Spleen (tissue), 11 donors: ENCODE data around the gene OR2AJ1. TPM values are rescaled to one million over a fixed set of nuclear protein-coding genes. Genes with fewer than 3 reads are reported as not detected.
A peak's percentile ranks its signal among the peaks of the same experiment; 100 is the strongest.

ENCODE experiments used
- DNase-seq: peaks from one replicate; pipeline ENCODE4 v3.0.0-alpha.2; 2020
- H3K27ac ChIP-seq, 8 donors: fragments of 200-600 bp; sonication (generic) in 7 of 8; 1 replicate in 4 of 8; 2 replicates in 4 of 8; pipeline versions ENCODE4 v1.5.0 to v1.8.0; 2016 to 2021; ENCODE audit warnings: inconsistent platforms in 4 of 8, mild to moderate bottlenecking in 4 of 8, moderate library complexity in 1 of 8
- H3K27me3 ChIP-seq, 7 donors: fragments of 200-600 bp; sonication (generic) in 6 of 7; replicated peaks in 1 of 7; 1 replicate in 4 of 7; 2 replicates in 3 of 7; pipeline versions ENCODE4 v1.5.0 to v1.8.0; 2016 to 2021; ENCODE audit warnings: inconsistent platforms in 3 of 7, mild to moderate bottlenecking in 1 of 7
- H3K36me3 ChIP-seq, 6 donors: fragments of 200-600 bp; sonication (generic) in 5 of 6; 1 replicate in 4 of 6; 2 replicates in 2 of 6; pipeline versions ENCODE4 v1.5.0 to v1.8.0; 2016 to 2021; ENCODE audit warnings: inconsistent platforms in 2 of 6
- H3K4me1 ChIP-seq, 6 donors: fragments of 200-600 bp; sonication (generic) in 5 of 6; 1 replicate in 3 of 6; 2 replicates in 3 of 6; pipeline versions ENCODE4 v1.5.0 to v1.8.0; 2016 to 2021; ENCODE audit warnings: inconsistent platforms in 3 of 6
- H3K4me3 ChIP-seq, 8 donors: fragments of 200-600 bp; sonication (generic) in 7 of 8; 1 replicate in 4 of 8; 2 replicates in 4 of 8; pipeline versions ENCODE4 v1.5.0 to v1.8.0; 2016 to 2021; ENCODE audit warnings: inconsistent platforms in 4 of 8, mild to moderate bottlenecking in 4 of 8, moderate library complexity in 2 of 8
- H3K9me3 ChIP-seq, 8 donors: fragments of 200-600 bp; sonication (generic) in 7 of 8; 1 replicate in 4 of 8; 2 replicates in 4 of 8; pipeline versions ENCODE4 v1.5.0 to v1.8.0; 2016 to 2021; ENCODE audit warnings: inconsistent platforms in 4 of 8
- POLR2A ChIP-seq, 3 donors: fragments of 450-650 bp; IDR thresholded peaks; one replicate each; pipeline ENCODE4 v1.5.1; 2017; ENCODE audit warnings: antibody characterized with exemption in 3 of 3, mild to moderate bottlenecking in 1 of 3
- POLR2AphosphoS5 ChIP-seq, 3 donors: sonication (generic); formaldehyde crosslinking; IDR thresholded peaks; one replicate each; pipeline ENCODE4 v1.5.1; 2017; ENCODE audit warnings: antibody characterized with exemption in 3 of 3
- WGBS, 5 donors: extraction: QIAGEN DNeasy Blood & Tissue Kit in 3 of 5; methylation state at CpG; one replicate each; pipeline versions ENCODE4 v1.1.5 to v1.1.7; 2013 to 2018; 5-methylcytosine and 5-hydroxymethylcytosine counted together
- intact Hi-C: fragments of 100-400 bp; cut with DNase I; formaldehyde crosslinking; loops from one replicate; pipeline ENCODE4 v1.15.0; 2023; ENCODE audit warnings: low total_unique reads
- polyA plus RNA-seq, 3 donors: library from polyadenylated mRNA; stranded (reverse); fragments of 200-250 nt; gene quantifications; one replicate each; pipeline ENCODE4 v1.2.1, GENCODE V29; 2013
- total RNA-seq, 7 donors: library from RNA; depleted of rRNA in 3 of 7; stranded (reverse); fragments of >200 nt in 3 of 7; fragmentation: NEBNext Ultra II Directional in 4 of 7; extraction: Animal tissue kit (Norgen Biotek cat#: 25700) in 4 of 7; gene quantifications; one replicate each; pipeline versions ENCODE4 v1.1.0 to v1.2.1, GENCODE V29; 2016 to 2021
- TF ChIP-seq, protein P1 (sequence below), 11 experiments: fragments of 200-600 bp in 7 of 11; fragments of 450-650 bp in 4 of 11; sonication (generic) in 4 of 11; IDR thresholded peaks in 8 of 11; conservative IDR thresholded peaks in 3 of 11; 1 replicate in 7 of 11; 2 replicates in 4 of 11; pipeline versions ENCODE4 v1.4.0 to v1.8.0; 2016 to 2021; ENCODE audit warnings: antibody characterized with exemption in 11 of 11, inconsistent platforms in 4 of 11, mild to moderate bottlenecking in 1 of 11
- donor health status: healthy with polysubstance abuse.
- donor health status: DM: no; HTN: no; CAD: no; lungs with moderate emphysema.
- donor health status: DM: no; HTN: no; CAD: no.
- donor health status: Bipolar disorder and iron deficiency.
- donor health status: healthy.
- donor health status: DM: no; HTN: no; CAD: no.
- donor health status: DM: yes; HTN: yes; CAD: no.

The OR2AJ1 gene
- total and polyA plus RNA-seq, 10 donors = 0.03 to 2.1 (median 0.97) TPM; not detected in 3

DNA sequence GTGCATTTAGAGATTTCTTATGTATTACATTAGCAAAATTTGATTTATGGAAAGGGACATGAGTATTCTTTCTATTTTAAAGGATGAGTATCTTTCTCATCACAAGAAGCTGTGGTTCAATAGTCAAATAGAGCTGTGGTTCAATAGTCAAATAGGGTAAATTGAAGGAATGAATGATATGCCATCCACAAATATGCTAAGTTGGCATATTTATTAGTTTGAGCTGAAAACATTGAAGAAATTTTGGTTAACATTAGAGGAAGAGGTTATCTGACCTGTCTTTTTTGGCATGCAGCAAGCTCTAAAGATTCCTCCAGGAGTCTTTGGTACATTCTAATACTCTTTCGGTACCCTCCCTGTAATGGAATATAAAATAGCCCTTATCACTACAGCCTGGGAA lies 28.7 kb downstream of the OR2AJ1 start:
- H3K27ac ChIP-seq = no peak overlapping the region
- intact Hi-C loops = no loop called here
- peaks cover 0 to 10% (median 0%) of the 10 kb centered on the region in 8 donors for H3K9me3 ChIP-seq
- H3K27me3 ChIP-seq = no peaks in the 10 kb centered on the region
- H3K36me3 ChIP-seq = no peaks in the 10 kb centered on the region
- DNase-seq = no peak
- TF ChIP-seq, protein P1, sequence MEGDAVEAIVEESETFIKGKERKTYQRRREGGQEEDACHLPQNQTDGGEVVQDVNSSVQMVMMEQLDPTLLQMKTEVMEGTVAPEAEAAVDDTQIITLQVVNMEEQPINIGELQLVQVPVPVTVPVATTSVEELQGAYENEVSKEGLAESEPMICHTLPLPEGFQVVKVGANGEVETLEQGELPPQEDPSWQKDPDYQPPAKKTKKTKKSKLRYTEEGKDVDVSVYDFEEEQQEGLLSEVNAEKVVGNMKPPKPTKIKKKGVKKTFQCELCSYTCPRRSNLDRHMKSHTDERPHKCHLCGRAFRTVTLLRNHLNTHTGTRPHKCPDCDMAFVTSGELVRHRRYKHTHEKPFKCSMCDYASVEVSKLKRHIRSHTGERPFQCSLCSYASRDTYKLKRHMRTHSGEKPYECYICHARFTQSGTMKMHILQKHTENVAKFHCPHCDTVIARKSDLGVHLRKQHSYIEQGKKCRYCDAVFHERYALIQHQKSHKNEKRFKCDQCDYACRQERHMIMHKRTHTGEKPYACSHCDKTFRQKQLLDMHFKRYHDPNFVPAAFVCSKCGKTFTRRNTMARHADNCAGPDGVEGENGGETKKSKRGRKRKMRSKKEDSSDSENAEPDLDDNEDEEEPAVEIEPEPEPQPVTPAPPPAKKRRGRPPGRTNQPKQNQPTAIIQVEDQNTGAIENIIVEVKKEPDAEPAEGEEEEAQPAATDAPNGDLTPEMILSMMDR (IDR thresholded peaks at IDR 0.05 in 8 of 11, conservative IDR thresholded peaks at IDR 0.05 in 3 of 11) = no peak
- TF ChIP-seq POLR2A (IDR thresholded peaks at IDR 0.05) = no peak
- no peak for TF ChIP-seq POLR2AphosphoS5 (IDR thresholded peaks at IDR 0.05)
- H3K4me1 ChIP-seq = no peaks in the 10 kb centered on the region
- 93 to 100% (median 96%) methylated on average over 1 of the region's 1 CpG for WGBS, 5 donors
- no peak overlapping the region for H3K4me3 ChIP-seq

DNA sequence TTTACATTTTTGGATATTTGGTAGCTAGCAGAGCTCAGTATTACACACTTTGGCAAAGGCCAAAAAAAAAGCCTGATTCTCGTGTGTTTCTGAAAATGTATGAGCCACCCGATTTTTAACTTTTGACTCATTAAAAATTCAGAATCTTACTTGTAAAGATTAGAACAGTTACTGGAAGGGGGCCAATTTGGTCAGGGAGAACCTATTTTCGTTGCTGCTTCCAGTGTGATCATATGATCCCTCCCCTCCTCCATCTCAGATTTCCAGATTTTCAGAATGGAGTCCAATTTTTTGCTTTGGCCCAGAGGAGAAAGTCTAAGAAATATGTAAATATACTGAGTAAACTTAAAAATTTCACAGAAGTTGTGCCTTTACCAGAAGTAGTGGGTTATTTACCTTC lies 37.1 kb downstream of the OR2AJ1 start:
- no peak for DNase-seq
- H3K27me3 ChIP-seq = peaks cover 0 to 3% (median 0%) of the 10 kb centered on the region in 7 donors
- 14 to 55% (median 27%) methylated on average over 3 of the region's 3 CpGs for WGBS, 5 donors
- H3K9me3 ChIP-seq = peaks cover 0 to 10% (median 0%) of the 10 kb centered on the region in 8 donors
- no peak overlapping the region for H3K4me3 ChIP-seq
- no peak overlapping the region for H3K27ac ChIP-seq
- peaks cover 0 to 9% (median 2%) of the 10 kb centered on the region in 6 donors for H3K4me1 ChIP-seq
- peaks cover 0 to 4% (median 0%) of the 10 kb centered on the region in 6 donors for H3K36me3 ChIP-seq
- intact Hi-C loops = no loop called here
- TF ChIP-seq POLR2AphosphoS5 (IDR thresholded peaks at IDR 0.05) = no peak
- TF ChIP-seq POLR2A (IDR thresholded peaks at IDR 0.05) = no peak

DNA sequence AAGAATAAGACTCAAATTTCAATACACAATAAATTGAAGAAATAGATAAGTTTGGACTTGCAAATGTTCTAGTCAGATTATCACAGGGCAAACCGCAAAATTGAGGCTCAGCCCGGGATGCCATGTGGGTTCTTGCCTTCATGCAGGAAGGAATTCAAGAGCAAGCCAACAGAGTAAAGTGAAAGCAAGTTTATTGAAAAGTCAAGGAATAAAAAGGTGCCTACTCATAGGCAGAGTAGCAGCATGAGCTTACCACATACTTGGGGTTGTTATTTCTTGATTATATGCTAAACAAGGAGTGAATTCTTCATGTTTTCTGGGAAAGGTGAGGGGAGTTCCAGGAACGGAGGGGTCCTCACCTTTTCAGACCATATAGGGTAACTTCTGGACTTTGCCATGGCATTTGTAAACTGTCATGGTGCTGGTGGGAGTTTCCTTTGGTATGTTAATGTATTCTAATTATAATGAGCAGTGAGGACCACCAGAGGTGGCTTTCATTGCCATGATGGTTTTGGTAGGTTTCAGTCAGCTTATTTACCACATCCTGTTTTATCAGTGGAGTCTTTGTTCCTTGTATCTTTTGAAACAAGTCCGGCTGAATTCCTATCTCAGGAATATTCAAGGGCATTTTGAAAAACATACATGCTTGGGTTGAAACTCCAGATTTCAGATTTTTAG lies 38.4 kb downstream of the OR2AJ1 start:
- 25 to 51% (median 32%) methylated on average over 4 of the region's 4 CpGs for WGBS, 5 donors
- Histone ChIP-seq H3K4me1 (peaks cover 0 to 12% (median 2%) of the 10 kb centered on the region in 6 donors), H3K4me3 (no peak overlapping the region), H3K27me3 (peaks cover 0 to 3% (median 0%) of the 10 kb centered on the region in 7 donors), H3K9me3 (peaks cover 0 to 3% (median 0%) of the 10 kb centered on the region in 8 donors), H3K27ac (no peak overlapping the region), H3K36me3 (peaks cover 0 to 4% (median 0%) of the 10 kb centered on the region in 6 donors)
- DNase-seq = no peak
- no peak for TF ChIP-seq POLR2A (IDR thresholded peaks at IDR 0.05)
- intact Hi-C loops = no loop called here

DNA sequence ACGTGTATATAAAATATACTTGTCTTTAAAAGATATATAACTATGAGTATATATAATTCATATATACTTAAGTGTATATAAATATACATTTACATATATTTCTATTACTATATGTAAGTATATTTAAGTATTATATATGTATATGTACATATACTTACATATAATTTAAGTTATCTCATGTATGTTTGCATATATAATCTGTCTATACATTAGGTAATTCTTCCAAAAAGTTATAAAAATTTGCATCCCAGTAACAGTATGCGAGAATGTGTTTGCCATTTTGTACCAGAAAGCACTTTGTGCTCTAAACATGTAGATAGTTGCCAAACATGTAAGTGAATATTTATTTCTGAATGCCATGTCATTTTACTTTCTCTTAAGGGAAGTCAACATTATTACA lies 40.2 kb downstream of the OR2AJ1 start, which contains the start of gene OR2AK2:
Gene OR2AK2 (plus strand): TSS at position 301 of the 400 bp plus-strand sequence. CDS start 144 bp downstream, outside the sequence.
- no peak for DNase-seq
- TF ChIP-seq POLR2A (IDR thresholded peaks at IDR 0.05) = no peak
- TF ChIP-seq, protein P1 (IDR thresholded peaks at IDR 0.05 in 8 of 11, conservative IDR thresholded peaks at IDR 0.05 in 3 of 11) = no peak
- TF ChIP-seq POLR2AphosphoS5 (IDR thresholded peaks at IDR 0.05) = no peak
- H3K4me3 ChIP-seq = no peak within 1 kb of the TSS
- peaks cover 0 to 4% (median 0%) of the 10 kb centered on the region in 8 donors for H3K9me3 ChIP-seq
- peak within 1 kb of the TSS in 2 of 8 donors; percentile 6 to 18 for H3K27ac ChIP-seq
- peaks cover 0 to 12% (median 2%) of the 10 kb centered on the region in 6 donors for H3K4me1 ChIP-seq
- H3K36me3 ChIP-seq = peaks cover 0 to 4% (median 0%) of the 10 kb centered on the region in 6 donors
- 88 to 96% (median 92%) methylated on average over 2 of the region's 2 CpGs for WGBS, 5 donors
- intact Hi-C loops = no loop called here
- peaks cover 0 to 3% (median 0%) of the 10 kb centered on the region in 7 donors for H3K27me3 ChIP-seq

DNA sequence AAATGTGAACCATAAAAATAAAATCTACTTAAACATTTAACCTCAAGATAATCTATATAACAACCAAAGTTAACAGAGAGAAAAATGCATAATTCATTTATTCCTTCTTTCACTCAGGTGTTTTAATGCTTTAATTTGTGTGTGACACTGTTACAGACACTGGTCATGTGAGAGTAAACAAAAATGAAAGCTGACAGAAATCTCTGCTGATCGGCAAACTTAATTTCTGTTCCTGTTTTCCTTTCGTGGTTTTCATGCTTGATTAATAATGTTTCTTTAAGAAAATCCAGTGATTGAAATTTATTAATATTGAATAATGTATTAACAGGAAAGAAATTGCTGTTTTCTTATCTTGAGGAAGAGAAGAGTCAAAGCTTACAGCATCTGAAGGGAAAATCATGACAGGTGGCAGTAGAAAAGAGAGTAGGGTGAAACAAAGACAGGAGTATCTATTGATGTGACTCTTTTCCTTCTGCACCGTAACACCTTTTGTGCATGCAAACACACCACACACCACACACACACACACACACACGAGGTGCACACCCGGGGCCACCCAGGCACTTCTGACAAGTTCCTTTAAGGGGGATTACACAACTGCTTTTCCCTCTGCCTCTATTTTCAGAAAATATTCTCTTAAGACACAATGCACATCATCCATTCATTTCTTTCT lies 42.0 kb downstream of the OR2AJ1 start:
- H3K27me3 ChIP-seq = peaks cover 0 to 3% (median 0%) of the 10 kb centered on the region in 7 donors

More for the DNA sequence above, 42.0 kb downstream of the OR2AJ1 start:
- no peak for TF ChIP-seq POLR2AphosphoS5 (IDR thresholded peaks at IDR 0.05)
- TF ChIP-seq POLR2A (IDR thresholded peaks at IDR 0.05) = no peak
- TF ChIP-seq, protein P1 (IDR thresholded peaks at IDR 0.05 in 8 of 11, conservative IDR thresholded peaks at IDR 0.05 in 3 of 11) = no peak
- 26 to 48% (median 30%) methylated on average over 5 of the region's 5 CpGs for WGBS, 5 donors
- Histone ChIP-seq H3K36me3 (peaks cover 0 to 4% (median 0%) of the 10 kb centered on the region in 6 donors), H3K27ac (peak overlapping the region in 2 of 8 donors; percentile 6 to 18), H3K9me3 (peaks cover 0 to 4% (median 0%) of the 10 kb centered on the region in 8 donors), H3K4me1 (peaks cover 0 to 12% (median 2%) of the 10 kb centered on the region in 6 donors), H3K4me3 (peak overlapping the region in 1 of 8 donors; percentile 1)
- intact Hi-C loops = no loop called here
- no peak for DNase-seq
